Sigmoid colon (tissue), 7 donors: Measurements from ENCODE around the gene SPDL1. TPM values are rescaled to one million over a fixed set of nuclear protein-coding genes. Genes with fewer than 3 reads are reported as not detected.

ENCODE experiments used
- DNase-seq: peaks from one replicate; pipeline ENCODE4 v3.0.0-alpha.2; 2019
- H3K27ac ChIP-seq, 4 donors: fragments of 200-600 bp; sonication (generic); one replicate each; pipeline ENCODE4 v1.5.1; 2016 to 2019; ENCODE audit warnings: mild to moderate bottlenecking in 1 of 4
- H3K27me3 ChIP-seq, 3 donors: fragments of 200-600 bp; sonication (generic); one replicate each; pipeline ENCODE4 v1.5.1; 2019; ENCODE audit warnings: mild to moderate bottlenecking in 1 of 3
- H3K36me3 ChIP-seq, 4 donors: fragments of 200-600 bp; sonication (generic); one replicate each; pipeline ENCODE4 v1.5.1; 2016 to 2019
- H3K4me1 ChIP-seq, 4 donors: fragments of 200-600 bp; sonication (generic); one replicate each; pipeline ENCODE4 v1.5.1; 2017 to 2019
- H3K4me3 ChIP-seq, 4 donors: fragments of 200-600 bp; sonication (generic); one replicate each; pipeline ENCODE4 v1.5.1; 2017 to 2019; ENCODE audit warnings: mild to moderate bottlenecking in 2 of 4, moderate library complexity in 1 of 4
- H3K9me3 ChIP-seq, 4 donors: fragments of 200-600 bp in 3 of 4; sonication (generic) in 3 of 4; one replicate each; pipeline versions ENCODE4 v1.5.1 to v1.6.1; 2013 to 2019
- EP300 ChIP-seq, 4 donors: sonication (generic); formaldehyde crosslinking; IDR thresholded peaks; one replicate each; pipeline ENCODE4 v1.6.1; 2017; ENCODE audit warnings: antibody characterized with exemption in 4 of 4
- POLR2A ChIP-seq, 2 donors: fragments of 450-650 bp; IDR thresholded peaks; one replicate each; pipeline ENCODE4 v1.6.1; 2016; ENCODE audit warnings: antibody characterized with exemption in 2 of 2, mild to moderate bottlenecking in 2 of 2, moderate library complexity in 2 of 2
- POLR2AphosphoS5 ChIP-seq, 4 donors: sonication (generic); formaldehyde crosslinking; IDR thresholded peaks; one replicate each; pipeline ENCODE4 v1.6.1; 2017; ENCODE audit warnings: antibody characterized with exemption in 4 of 4
- WGBS, 2 donors: extraction: QIAGEN DNeasy Blood & Tissue Kit; methylation state at CpG; one replicate each; pipeline ENCODE4 v1.1.7; 2013; 5-methylcytosine and 5-hydroxymethylcytosine counted together
- intact Hi-C: fragments of 100-400 bp; cut with DNase I; formaldehyde crosslinking; loops from one replicate; pipeline ENCODE4 v1.15.1; 2023
- polyA plus RNA-seq, 3 donors: library from polyadenylated mRNA; stranded (reverse); fragments of 200-250 nt; gene quantifications; one replicate each; pipeline ENCODE4 v1.2.3, GENCODE V29; 2013
- total RNA-seq, 4 donors: library from RNA; depleted of rRNA; stranded (reverse); fragments of >200 nt; gene quantifications; one replicate each; pipeline ENCODE4 v1.1.0, GENCODE V29; 2016
- TF ChIP-seq, protein P1 (sequence below), 4 experiments: fragments of 450-650 bp in 3 of 4; fragments of 200-600 bp in 1 of 4; IDR thresholded peaks; one replicate each; pipeline ENCODE4 v1.5.1; 2016 to 2019; ENCODE audit warnings: antibody characterized with exemption in 4 of 4, mild to moderate bottlenecking in 3 of 4, moderate library complexity in 2 of 4
- donor health status: healthy with polysubstance abuse.
- donor health status: Bipolar disorder and iron deficiency.
- donor health status: healthy.

Gene SPDL1
- total and polyA plus RNA-seq, 7 donors: 3.0 to 14.7 (median 8.0) TPM

DNA sequence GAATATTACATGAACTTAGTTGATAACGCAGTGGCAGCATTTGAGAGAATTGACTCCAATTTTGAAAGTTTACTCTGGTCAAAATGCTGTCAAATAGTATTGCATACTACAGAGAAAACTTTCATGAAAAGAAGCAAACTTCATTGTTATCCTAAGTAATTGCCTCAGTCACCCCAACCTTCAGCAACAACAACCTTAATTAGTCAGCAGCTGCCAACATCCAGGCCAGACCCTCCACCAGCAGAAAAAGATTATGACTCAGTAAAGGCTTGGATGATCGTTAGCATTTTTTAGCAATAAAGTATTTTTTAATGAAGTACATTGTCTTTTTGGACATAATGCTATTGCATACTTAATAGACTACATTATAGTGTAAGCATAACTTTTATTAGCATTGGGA lies 40.8 kb upstream of the SPDL1 start:
- TF ChIP-seq POLR2AphosphoS5 (IDR thresholded peaks at IDR 0.05) (no peak), EP300 (IDR thresholded peaks at IDR 0.05) (no peak), POLR2A (IDR thresholded peaks at IDR 0.05) (no peak)
- TF ChIP-seq, protein P1, sequence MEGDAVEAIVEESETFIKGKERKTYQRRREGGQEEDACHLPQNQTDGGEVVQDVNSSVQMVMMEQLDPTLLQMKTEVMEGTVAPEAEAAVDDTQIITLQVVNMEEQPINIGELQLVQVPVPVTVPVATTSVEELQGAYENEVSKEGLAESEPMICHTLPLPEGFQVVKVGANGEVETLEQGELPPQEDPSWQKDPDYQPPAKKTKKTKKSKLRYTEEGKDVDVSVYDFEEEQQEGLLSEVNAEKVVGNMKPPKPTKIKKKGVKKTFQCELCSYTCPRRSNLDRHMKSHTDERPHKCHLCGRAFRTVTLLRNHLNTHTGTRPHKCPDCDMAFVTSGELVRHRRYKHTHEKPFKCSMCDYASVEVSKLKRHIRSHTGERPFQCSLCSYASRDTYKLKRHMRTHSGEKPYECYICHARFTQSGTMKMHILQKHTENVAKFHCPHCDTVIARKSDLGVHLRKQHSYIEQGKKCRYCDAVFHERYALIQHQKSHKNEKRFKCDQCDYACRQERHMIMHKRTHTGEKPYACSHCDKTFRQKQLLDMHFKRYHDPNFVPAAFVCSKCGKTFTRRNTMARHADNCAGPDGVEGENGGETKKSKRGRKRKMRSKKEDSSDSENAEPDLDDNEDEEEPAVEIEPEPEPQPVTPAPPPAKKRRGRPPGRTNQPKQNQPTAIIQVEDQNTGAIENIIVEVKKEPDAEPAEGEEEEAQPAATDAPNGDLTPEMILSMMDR (IDR thresholded peaks at IDR 0.05): no peak
- peaks cover 0 to 2% (median 0%) of the 10 kb centered on the region in 4 donors for H3K9me3 ChIP-seq
- H3K4me3 ChIP-seq: no peak overlapping the region
- no peaks in the 10 kb centered on the region for H3K36me3 ChIP-seq
- intact Hi-C loops: loop anchor here (10.0 kb wide), 2 partner anchors 238 to 858 kb away; partner anchors contain the start of gene SLIT3
- H3K4me1 ChIP-seq: no peaks in the 10 kb centered on the region
- no peak overlapping the region for H3K27ac ChIP-seq
- H3K27me3 ChIP-seq: no peaks in the 10 kb centered on the region
- WGBS, 2 donors: 91% methylated on average over 2 of the region's 2 CpGs
- no peak for DNase-seq

DNA sequence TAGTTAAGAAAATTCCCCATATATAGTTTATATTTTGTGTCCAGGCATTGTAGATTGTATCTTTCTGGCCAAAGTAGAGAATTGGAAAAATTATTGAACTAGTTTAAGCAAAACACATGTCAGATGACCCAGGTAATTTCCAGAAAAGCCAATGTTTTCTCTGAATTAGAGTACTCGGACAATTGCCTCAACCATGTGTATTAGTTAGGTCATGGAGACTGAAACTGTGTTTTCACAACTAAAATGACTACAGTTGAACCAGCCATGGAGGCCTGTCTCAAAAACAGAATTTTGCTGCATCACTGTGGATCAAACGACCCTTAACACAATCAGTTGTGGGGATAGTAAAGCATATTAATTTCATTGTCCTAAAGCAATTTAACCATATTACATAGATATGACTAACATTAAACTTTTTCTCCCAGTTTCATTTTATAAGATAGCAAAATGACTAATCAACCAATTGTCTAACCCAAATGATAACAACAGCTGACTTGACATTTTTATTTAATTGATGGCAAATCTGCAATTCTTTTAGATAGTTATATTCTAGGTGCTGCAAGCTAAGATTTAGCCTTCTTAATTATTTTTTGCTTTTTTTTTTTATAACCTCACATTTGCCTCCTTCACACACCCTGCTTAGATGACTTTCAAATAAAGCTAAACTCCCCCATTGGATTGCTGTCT lies 39.2 kb upstream of the SPDL1 start:
- no peaks in the 10 kb centered on the region for H3K36me3 ChIP-seq
- H3K9me3 ChIP-seq: peaks cover 0 to 2% (median 0%) of the 10 kb centered on the region in 4 donors
- no peak for DNase-seq
- intact Hi-C loops: loop anchor here (10.0 kb wide), 2 partner anchors 240 to 860 kb away; partner anchors contain the start of gene SLIT3
- no peak overlapping the region for H3K27ac ChIP-seq
- no peaks in the 10 kb centered on the region for H3K4me1 ChIP-seq
- TF ChIP-seq POLR2AphosphoS5 (IDR thresholded peaks at IDR 0.05) (no peak), POLR2A (IDR thresholded peaks at IDR 0.05) (no peak), EP300 (IDR thresholded peaks at IDR 0.05) (no peak)
- TF ChIP-seq, protein P1 (IDR thresholded peaks at IDR 0.05): no peak
- 65 to 76% methylated on average over 2 of the region's 2 CpGs for WGBS, 2 donors
- H3K27me3 ChIP-seq: no peaks in the 10 kb centered on the region
- H3K4me3 ChIP-seq: no peak overlapping the region

DNA sequence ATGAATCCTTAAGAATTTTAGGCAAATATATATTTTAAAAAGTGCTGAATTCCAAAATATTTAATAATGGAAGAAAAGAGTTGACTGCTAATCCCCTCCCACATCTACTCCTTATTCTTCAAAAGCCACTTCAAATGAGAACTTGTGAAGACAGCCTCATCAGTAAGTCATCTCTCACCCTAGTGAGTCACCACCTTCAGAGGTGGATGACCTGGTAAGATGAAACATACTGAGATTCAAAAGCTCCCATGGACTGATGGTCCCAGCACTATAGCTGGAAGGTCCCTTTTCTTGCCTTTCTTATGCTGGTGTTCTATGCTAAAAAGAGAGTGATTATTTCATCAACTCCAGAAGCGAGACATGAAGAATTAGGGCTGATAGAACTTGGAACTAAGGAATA lies 37.8 kb upstream of the SPDL1 start:
- Histone ChIP-seq H3K4me3 (no peak overlapping the region), H3K4me1 (no peaks in the 10 kb centered on the region), H3K27ac (no peak overlapping the region), H3K27me3 (peaks cover 0 to 3% (median 0%) of the 10 kb centered on the region in 3 donors), H3K9me3 (peaks cover 0 to 2% (median 0%) of the 10 kb centered on the region in 4 donors), H3K36me3 (no peaks in the 10 kb centered on the region)
- DNase-seq: no peak
- intact Hi-C loops: loop anchor here (5.0 to 10.0 kb wide), 3 partner anchors 241 to 861 kb away; partner anchors contain the start of gene SLIT3
- 65 to 83% methylated on average over 1 of the region's 1 CpG for WGBS, 2 donors
- TF ChIP-seq POLR2AphosphoS5 (IDR thresholded peaks at IDR 0.05) (no peak), EP300 (IDR thresholded peaks at IDR 0.05) (no peak), POLR2A (IDR thresholded peaks at IDR 0.05) (no peak)
- TF ChIP-seq, protein P1 (IDR thresholded peaks at IDR 0.05): no peak

DNA sequence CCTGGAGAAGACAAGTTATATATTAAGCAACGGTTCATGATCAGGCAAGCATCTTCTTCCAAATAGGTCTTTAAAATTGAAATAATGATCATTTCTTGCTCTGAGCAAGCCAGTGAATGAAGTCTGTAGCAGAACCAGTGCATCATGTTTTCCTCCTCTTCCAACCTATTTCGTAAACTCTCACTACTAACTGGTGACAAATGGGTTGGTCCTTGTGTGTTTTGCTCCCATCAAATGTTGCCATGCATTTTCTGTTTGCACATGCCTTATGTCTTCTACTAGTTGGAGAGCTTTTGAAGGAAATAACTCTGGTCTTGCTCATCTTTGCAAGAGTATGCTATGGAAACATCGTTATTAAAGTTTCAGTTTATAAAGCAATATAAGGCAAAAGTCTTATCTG lies 37.2 kb upstream of the SPDL1 start:
- H3K4me1 ChIP-seq: no peaks in the 10 kb centered on the region
- WGBS, 2 donors: 81 to 89% methylated on average over 3 of the region's 3 CpGs
- no peaks in the 10 kb centered on the region for H3K36me3 ChIP-seq
- no peak overlapping the region for H3K4me3 ChIP-seq
- intact Hi-C loops: loop anchor here (5.0 to 10.0 kb wide), 3 partner anchors 242 to 862 kb away; partner anchors contain the start of gene SLIT3
- H3K27me3 ChIP-seq: peaks cover 0 to 9% (median 0%) of the 10 kb centered on the region in 3 donors
- no peak for TF ChIP-seq POLR2AphosphoS5 (IDR thresholded peaks at IDR 0.05)
- no peak for TF ChIP-seq EP300 (IDR thresholded peaks at IDR 0.05)
- no peak for TF ChIP-seq POLR2A (IDR thresholded peaks at IDR 0.05)
- TF ChIP-seq, protein P1 (IDR thresholded peaks at IDR 0.05): no peak
- peaks cover 0 to 2% (median 0%) of the 10 kb centered on the region in 4 donors for H3K9me3 ChIP-seq
- no peak overlapping the region for H3K27ac ChIP-seq
- DNase-seq: no peak
